Fibroblast of skin of right quadriceps (primary cell): ENCODE data around the gene ZNF837.
"Not testable (repeated sequence)": the region's sequence is repeated elsewhere in the genome, so short reads cannot be mapped to it uniquely, and the experiment has no call there.

Source experiments
- DNase-seq: peaks from one replicate; pipeline ENCODE4 v3.0.0-alpha.2; 2013

The ZNF837 gene

GRCh38 chr19:58349590-58349989 lies 31.2 kb downstream of the ZNF837 start:
- DNase-seq: no peak

GRCh38 chr19:58348080-58348479 lies 32.8 kb downstream of the ZNF837 start:
- DNase-seq: not testable (repeated sequence)

GRCh38 chr19:58346961-58347929 lies 33.6 kb downstream of the ZNF837 start:
- peak; percentile 74 for DNase-seq

- no peak for DNase-seq
Observed at GRCh38 chr19:58345558-58345957, 35.3 kb downstream of the ZNF837 start.

- DNase-seq: no peak
Observed at GRCh38 chr19:58338825-58339558, 41.8 kb downstream of the ZNF837 start.

GRCh38 chr19:58338336-58338735 lies 42.5 kb downstream of the ZNF837 start:
- no peak for DNase-seq

- DNase-seq: no peak
Observed at GRCh38 chr19:58336820-58337219, 44.0 kb downstream of the ZNF837 start.

- no peak for DNase-seq
Observed at GRCh38 chr19:58336216-58336615, 44.6 kb downstream of the ZNF837 start.

GRCh38 chr19:58335630-58336029 lies 45.2 kb downstream of the ZNF837 start:
- no peak for DNase-seq

- no peak for DNase-seq
Observed at GRCh38 chr19:58334691-58335249, 46.1 kb downstream of the ZNF837 start.

GRCh38 chr19:58332697-58333096 lies 48.1 kb downstream of the ZNF837 start:
- no peak for DNase-seq

- DNase-seq: no peak
Observed at GRCh38 chr19:58330458-58330857, 50.4 kb downstream of the ZNF837 start.

- DNase-seq: no peak
Observed at GRCh38 chr19:58328999-58329398, 51.8 kb downstream of the ZNF837 start.

GRCh38 chr19:58326914-58327726 lies 53.7 kb downstream of the ZNF837 start, which contains the start of gene ZSCAN22:
TSS of gene ZSCAN22 (plus strand) at chr19:58326994. CDS start at chr19:58334803, 7,809 bp downstream.
- DNase-seq: peak; percentile 93

- no peak for DNase-seq
Observed at GRCh38 chr19:58326501-58326913, 54.3 kb downstream of the ZNF837 start.

- no peak for DNase-seq
Observed at GRCh38 chr19:58325311-58326022, 55.4 kb downstream of the ZNF837 start.

GRCh38 chr19:58319241-58319640 lies 61.6 kb downstream of the ZNF837 start:
- no peak for DNase-seq

- DNase-seq: no peak
Observed at GRCh38 chr19:58318297-58318696, 62.5 kb downstream of the ZNF837 start.
